IPS-NIHi11 (cell line): ENCODE results near the gene MORN5.

ENCODE experiments used
- DNase-seq: peaks from one replicate; pipeline ENCODE4 v3.0.0; 2012; ENCODE audit warnings: mixed read lengths, low spot score

Gene MORN5

GRCh38 chr9:122143296-122143695 lies 16.4 kb upstream of the MORN5 start:
- DNase-seq, result no peak

GRCh38 chr9:122143876-122144405 lies 15.8 kb upstream of the MORN5 start:
- no peak for DNase-seq

- no peak for DNase-seq
These were observed 14.7 kb upstream of the MORN5 start for GRCh38 chr9:122144836-122145591.

- DNase-seq, result no peak
These were observed 14.2 kb upstream of the MORN5 start for GRCh38 chr9:122145592-122145863.

GRCh38 chr9:122151267-122151828 lies 8.4 kb upstream of the MORN5 start:
- DNase-seq, result no peak

GRCh38 chr9:122155796-122156195 lies 3.9 kb upstream of the MORN5 start:
- no peak for DNase-seq

- DNase-seq, result peak; percentile 53
These were observed 1.5 kb upstream of the MORN5 start for GRCh38 chr9:122158202-122158601.

- DNase-seq, result no peak
These were observed 178 bp downstream of the MORN5 start for GRCh38 chr9:122159925-122160246.

GRCh38 chr9:122162415-122162814 lies 2.7 kb downstream of the MORN5 start:
- no peak for DNase-seq

GRCh38 chr9:122164286-122164685 lies 4.6 kb downstream of the MORN5 start:
- DNase-seq, result no peak

- DNase-seq, result no peak
These were observed 8.6 kb downstream of the MORN5 start for GRCh38 chr9:122168356-122168755.

GRCh38 chr9:122172131-122172530 lies 12.4 kb downstream of the MORN5 start:
- DNase-seq, result no peak

- no peak for DNase-seq
These were observed 14.0 kb downstream of the MORN5 start for GRCh38 chr9:122173670-122174069.

GRCh38 chr9:122176916-122177315 lies 17.2 kb downstream of the MORN5 start:
- no peak for DNase-seq

GRCh38 chr9:122179054-122179689 lies 19.5 kb downstream of the MORN5 start:
- DNase-seq, result no peak

- no peak for DNase-seq
These were observed 20.0 kb downstream of the MORN5 start for GRCh38 chr9:122179690-122180074.

- DNase-seq, result no peak
These were observed 20.9 kb downstream of the MORN5 start for GRCh38 chr9:122180633-122181032.

- no peak for DNase-seq
These were observed 23.8 kb downstream of the MORN5 start for GRCh38 chr9:122183501-122183900.

- DNase-seq, result no peak
These were observed 24.8 kb downstream of the MORN5 start for GRCh38 chr9:122184551-122184950.

- peak; percentile 44 for DNase-seq
These were observed 26.6 kb downstream of the MORN5 start for GRCh38 chr9:122186301-122186700.

- no peak for DNase-seq
These were observed 27.2 kb downstream of the MORN5 start for GRCh38 chr9:122186777-122187470.

- DNase-seq, result no peak
These were observed 28.7 kb downstream of the MORN5 start for GRCh38 chr9:122188369-122188768.
